GM18870 (cell line): ENCODE measurements around the gene SERINC2.
"Not testable (repeated sequence)": the region's sequence is repeated elsewhere in the genome, so short reads cannot be mapped to it uniquely, and the experiment has no call there.

Experiments used
- ATAC-seq: cut with Tn5 transposase; IDR thresholded peaks from one replicate; pipeline ENCODE4 v1.9.1; 2021; ENCODE audit warnings: moderate library complexity; ENCODE audit not compliant: unreplicated experiment

Gene SERINC2

DNA sequence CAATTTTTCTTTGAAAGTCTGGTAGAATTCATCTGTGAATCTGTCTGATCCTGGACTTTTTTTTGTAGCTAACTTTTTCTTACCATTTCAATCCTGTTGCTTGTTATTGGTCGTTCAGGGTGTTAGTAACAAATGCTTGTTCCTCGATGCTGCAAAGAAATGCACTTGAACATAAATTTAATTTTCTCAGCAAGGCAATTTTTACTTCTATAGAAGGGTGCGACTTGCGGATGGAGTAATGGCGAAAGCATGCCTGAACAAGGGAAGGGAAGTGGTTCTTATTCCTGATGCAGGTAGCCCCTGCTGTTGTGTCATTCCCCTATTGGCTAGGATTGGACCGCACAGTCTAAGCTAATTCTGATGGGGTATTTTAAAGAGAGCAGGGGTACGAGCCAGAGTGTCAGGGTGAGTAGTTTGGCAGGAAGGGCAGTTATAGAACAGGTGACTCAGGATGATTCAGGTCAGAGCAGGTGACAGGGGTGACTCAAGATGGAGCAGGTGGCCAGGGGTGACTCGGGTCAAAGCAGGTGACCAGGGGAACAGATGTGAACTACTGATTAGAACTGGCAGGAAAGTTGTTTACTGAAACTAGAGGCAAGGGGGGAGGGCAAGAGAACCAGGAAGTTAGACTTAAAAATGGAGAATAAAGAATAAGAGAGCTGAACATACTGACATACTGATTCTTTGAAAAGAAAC is 40.5 kb downstream of the SERINC2 start:
- no peak for ATAC-seq

- no peak for ATAC-seq
Observed at GRCh38 chr1:31458287-31458896, 45.4 kb downstream of the SERINC2 start.

GRCh38 chr1:31460027-31460426 is 47.0 kb downstream of the SERINC2 start:
- no peak for ATAC-seq

DNA sequence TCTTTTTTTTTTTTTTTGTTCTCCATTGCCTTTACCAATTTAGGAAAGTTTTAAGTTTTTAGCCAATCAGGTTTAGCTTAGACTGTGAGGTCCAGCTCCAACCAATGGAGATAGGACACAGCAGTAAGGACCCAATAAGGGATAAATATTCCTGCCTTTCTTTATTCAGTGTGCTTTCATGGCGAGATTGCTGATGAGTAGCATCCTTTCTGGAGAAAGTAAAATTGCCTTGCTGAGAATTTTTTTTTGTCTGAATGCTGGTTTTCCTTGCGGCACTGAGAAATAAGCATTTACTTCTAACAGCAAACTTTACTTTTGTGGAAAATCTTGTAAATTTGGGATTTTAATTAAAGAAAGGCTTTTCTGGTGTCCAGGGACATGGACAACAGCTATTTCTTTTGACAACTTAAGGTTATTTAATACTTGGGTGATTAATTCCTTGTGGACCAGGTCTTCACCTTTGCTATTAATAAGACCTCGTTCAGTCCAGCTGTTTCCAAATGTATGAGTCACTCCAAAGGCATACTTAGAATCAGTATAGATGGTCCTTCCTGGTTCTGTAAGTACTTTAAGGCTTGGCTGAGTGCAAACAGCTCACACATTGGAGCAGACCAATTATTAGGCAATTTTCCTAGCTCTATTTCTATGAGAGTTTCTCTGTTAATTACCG is 54.1 kb downstream of the SERINC2 start:
- ATAC-seq, result no peak

DNA sequence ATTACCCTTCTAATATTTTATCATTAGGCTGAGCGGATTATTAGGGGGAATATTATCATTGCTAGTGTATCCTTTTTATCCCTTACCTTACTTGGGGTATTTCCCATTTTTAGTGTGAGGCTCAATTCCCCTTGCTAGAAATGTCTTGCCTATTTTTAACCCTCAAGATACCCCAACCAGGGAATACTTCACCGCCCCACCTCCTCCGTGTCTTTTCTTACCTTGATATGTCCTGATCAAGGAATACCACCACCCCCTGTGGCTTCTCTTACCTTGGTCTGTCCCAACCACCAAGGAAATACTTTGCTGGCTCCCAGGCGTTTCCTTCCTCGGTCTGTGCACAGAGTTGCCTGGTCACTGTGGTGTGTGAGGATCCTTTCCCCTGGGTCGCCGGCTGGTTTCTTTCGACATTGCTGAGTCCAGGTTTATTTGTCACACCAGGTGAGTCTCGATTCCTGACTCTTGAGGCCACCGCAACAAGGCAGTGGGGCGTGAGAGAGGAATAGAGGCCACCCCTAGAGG is 57.8 kb downstream of the SERINC2 start:
- no peak for ATAC-seq

GRCh38 chr1:31471452-31472313 is 58.7 kb downstream of the SERINC2 start:
- not testable (repeated sequence) for ATAC-seq

DNA sequence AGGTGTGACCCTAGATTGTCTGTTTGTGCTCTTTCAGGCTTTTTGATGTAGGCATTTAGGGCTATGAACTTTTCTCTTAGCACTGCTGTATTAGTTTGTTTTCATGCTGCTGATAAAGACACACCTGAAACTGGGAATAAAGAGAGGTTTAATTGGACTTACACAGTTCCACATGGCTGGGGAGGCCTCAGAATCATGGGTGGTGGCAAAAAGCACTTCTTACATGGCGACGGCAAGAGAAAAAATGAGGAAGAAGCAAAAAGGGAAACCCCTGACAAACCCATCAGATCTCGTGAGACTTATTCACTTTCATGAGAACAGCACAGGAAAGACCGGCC is 59.3 kb downstream of the SERINC2 start:
- not testable (repeated sequence) for ATAC-seq

GRCh38 chr1:31472673-31473072 is 59.7 kb downstream of the SERINC2 start:
- ATAC-seq, result not testable (repeated sequence)

DNA sequence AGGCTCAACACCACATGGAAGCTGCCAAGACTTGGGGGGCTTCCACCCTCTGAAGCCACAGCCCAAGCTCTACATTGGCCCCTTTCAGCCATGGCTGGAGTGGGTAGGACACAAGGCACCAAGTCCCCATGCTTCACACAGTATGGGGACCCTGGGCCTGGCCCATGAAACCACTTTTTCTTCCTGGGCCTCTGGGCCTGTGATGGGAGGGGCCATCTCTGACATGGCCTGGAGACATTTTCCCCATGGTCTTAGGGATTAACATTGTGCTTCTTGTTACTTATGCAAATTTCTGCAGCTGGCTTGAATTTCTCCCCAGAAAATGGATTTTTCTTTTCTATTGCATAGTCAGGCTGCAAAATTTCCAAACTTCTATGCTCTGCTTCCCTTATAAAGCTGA is 60.5 kb downstream of the SERINC2 start:
- not testable (repeated sequence) for ATAC-seq

DNA sequence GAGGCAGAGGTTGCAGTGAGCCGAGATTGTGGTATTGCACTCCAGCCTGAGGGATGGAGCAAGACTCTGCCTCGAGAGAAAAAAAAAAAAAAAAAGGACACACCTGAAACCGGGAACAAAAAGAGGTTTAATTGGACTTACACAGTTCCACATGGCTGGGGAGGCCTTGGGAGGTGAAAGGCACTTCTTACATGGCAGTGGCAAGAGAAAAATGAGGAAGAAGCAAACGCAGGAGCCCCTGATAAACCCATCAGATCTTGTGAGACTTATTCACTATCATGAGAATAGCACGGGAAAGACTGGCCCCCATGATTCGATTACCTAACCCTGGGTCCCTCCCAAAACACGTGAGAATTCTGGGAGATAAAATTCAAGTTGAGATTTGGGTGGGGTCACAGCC is 61.6 kb downstream of the SERINC2 start:
- ATAC-seq, result not testable (repeated sequence)

GRCh38 chr1:31476891-31477846 is 64.2 kb downstream of the SERINC2 start:
- no peak for ATAC-seq

- ATAC-seq, result no peak
Observed at GRCh38 chr1:31478167-31478566, 65.2 kb downstream of the SERINC2 start.

DNA sequence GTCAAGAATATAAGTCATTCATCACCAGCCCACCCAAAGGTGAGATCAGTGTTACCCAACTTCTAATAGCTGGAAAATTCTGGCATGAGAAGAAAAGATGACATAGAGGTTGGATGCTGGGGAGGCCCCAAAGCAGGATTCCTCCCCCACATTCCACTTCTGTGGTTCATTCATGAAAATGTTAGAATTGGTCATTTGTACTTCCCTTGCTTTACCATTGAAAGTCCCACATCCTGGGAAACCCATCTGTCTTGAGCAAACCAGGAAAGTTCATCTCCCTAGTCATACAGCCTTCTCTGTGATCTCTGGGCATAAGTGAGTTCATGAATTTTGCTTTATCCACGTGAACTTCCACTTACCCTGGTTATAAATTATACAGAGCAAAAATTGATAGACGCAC is 66.8 kb downstream of the SERINC2 start:
- no peak for ATAC-seq

- not testable (repeated sequence) for ATAC-seq
Observed at GRCh38 chr1:31480426-31480825, 67.4 kb downstream of the SERINC2 start.

GRCh38 chr1:31482482-31483011 is 69.5 kb downstream of the SERINC2 start:
- no peak for ATAC-seq

DNA sequence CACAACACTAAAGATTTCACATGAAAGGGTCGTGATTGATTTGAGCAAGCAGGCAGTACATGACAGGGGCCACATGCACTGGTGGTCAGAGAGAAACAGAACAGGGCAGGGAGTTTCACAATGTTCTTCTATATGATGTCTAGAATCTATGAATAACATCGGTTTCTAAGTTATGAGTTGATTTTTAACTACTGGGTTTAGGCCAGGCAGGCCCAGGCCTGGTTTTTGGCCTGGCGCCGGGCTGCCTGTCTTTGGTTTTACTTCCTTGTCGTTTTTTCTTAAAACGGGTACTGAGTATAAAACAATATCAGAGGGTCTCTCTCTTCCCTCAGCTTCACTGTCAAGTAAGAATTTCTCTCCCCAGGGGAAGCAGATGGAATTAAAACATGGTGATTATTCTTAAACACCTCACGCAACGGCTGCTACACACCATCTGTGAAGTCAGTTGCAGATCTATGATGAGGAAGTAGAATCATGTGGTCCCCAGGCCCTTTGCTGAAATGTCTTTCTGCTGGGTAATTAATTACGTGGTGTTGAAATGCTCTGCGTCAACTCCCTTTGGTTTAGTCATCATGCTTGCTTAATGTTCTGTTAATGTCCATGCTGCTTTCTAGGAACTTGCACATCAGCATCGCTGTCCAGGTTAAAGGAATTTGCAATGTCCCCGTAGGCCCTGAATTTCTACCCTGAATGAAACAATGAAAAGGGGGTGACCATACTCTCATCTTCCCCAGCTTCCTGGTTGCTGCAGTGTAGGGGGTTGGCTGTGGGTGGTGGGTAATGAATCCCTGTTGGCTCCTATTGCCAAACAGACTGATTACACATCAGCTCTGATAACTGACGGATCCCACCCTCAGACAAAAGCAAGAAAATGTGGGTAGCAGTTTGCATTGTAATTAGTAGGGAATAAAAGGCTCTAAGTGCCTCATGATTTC is 70.3 kb downstream of the SERINC2 start:
- ATAC-seq, result no peak
